ENCODE results near the gene TTC7B.

DNA sequence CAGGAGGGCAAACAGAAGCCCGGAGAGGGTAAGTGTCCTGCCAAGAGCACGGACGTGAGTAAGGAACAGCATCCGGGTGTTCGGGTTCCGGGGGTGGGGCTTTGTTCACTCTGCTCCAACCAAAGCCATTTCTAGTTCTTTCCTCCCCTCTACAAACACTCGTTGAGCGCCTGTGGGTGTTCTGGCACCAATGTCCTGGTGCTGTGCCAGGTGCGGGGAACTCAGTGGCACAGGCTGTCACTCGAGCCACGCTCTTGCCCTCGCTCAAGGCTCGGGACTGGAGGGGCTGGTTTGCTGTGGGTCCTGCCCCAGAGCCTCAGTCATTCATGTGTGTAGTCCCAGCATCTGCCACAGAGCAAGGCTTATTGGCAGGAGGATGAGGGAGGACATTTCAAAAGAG is 261.9 kb downstream of the TTC7B start:
- TF ChIP-seq POLR2AphosphoS5 (IDR thresholded peaks at IDR 0.05; ENCODE audit: low read depth, low read length) (no peak), TAF1 (IDR thresholded peaks at IDR 0.05; ENCODE audit: borderline replicate concordance, low read depth, low read length) (no peak), POLR2A (IDR thresholded peaks at IDR 0.05; ENCODE audit: low read depth, low read length) (no peak)
